MM.1S (cell line): ENCODE data around the gene TPRG1.

Source experiments
- CTCF ChIP-seq: fragments of 300-600 bp; sonication (generic); IDR thresholded peaks from 2 replicates; pipeline ENCODE4 v1.5.1; 2016; ENCODE audit warnings: antibody characterized with exemption, low read length, mixed read lengths
- EZH2phosphoT487 ChIP-seq: fragments of 300-600 bp; sonication (generic); IDR thresholded peaks from 2 replicates; pipeline ENCODE4 v1.6.1; 2018; ENCODE audit warnings: antibody characterized with exemption, low read length

GRCh38 chr3:189237526-189237925, 65.8 kb downstream of the TPRG1 start:
- TF ChIP-seq CTCF (no peak), EZH2phosphoT487 (no peak)
